NOMO-1 (cell line): ENCODE data around the gene LMO4.

Experiments used
- DNase-seq, 2 experiments: peaks; one replicate each; lab custom pipeline; 2025; ENCODE audit not compliant: unreplicated experiment in 2 of 2; lab: John Stamatoyannopoulos, UW

LMO4 gene

DNA sequence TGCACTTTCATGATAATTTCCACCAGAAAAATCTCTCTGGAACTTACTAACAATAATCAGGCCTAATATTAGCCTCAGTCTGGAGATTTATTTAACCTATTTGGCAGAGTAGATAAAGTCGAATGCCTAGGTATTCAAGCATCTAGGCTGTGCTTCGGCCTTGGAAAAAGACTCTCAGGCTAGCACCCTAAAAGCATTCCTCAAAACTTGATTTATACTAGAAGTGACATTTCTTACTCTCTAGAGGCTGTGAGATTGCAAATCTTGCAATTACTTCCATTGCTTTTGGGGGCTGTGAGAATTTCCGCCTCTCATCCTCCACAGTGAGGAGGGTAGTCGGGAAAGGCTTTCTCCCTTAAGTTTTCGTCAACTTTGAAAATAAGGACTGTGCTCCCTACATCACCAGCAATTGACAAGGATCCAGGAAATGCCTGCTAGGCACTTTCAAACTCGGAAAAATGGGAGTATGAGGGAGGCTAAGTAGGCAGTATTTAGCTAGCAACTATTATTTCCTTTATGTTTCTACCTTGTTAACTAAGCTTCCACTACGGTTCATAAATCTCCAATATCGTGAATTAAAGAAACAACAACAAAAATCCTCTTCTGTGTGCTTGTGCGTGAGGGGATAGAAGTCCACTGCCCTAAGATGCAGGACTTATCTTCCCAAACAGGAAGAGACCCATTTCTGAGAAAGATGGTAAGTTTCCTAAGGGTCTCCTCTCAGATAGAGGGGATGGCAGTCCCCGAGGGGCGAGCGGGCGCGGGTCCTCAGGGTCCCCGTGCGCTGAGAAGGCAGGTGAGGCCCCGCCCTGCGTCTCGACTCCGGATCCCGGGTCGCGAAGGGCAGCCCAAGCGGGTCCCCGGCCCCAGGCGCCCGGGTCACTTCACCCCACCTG lies 1.1 kb upstream of the LMO4 start:
- DNase-seq, result no peak

DNA sequence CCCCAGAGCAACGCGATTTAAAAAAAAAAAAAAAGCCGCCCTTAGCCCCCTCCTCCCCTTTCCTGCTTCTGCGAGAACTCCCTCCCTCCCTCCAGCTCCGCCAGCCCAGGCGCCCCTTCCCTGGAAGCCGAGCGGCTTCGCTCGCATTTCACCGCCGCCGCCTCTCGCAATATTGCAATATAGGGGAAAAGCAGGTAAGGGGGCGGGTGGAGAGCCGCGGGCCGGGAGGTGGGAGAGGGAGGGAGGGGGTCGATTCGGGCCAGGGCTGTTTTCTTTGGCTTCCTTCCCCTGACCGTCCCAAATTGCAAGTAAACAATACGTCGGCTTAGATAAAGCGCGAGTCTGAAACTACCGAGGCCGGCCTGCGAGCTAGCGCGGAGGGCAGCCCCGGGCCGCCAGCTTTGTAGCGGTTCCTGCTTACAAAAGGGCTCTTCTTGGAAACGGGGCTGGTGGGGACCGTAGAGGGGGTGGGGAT lies 408 bp downstream of the LMO4 start:
- DNase-seq, result peak in 1 of 2 experiments; percentile 34

- peak; percentile 48 to 64 for DNase-seq
These were observed 911 bp downstream of the LMO4 start for GRCh38 chr1:87329526-87330056.

- peak; percentile 42 to 48 for DNase-seq
These were observed 1.6 kb downstream of the LMO4 start for GRCh38 chr1:87330057-87330884.

DNA sequence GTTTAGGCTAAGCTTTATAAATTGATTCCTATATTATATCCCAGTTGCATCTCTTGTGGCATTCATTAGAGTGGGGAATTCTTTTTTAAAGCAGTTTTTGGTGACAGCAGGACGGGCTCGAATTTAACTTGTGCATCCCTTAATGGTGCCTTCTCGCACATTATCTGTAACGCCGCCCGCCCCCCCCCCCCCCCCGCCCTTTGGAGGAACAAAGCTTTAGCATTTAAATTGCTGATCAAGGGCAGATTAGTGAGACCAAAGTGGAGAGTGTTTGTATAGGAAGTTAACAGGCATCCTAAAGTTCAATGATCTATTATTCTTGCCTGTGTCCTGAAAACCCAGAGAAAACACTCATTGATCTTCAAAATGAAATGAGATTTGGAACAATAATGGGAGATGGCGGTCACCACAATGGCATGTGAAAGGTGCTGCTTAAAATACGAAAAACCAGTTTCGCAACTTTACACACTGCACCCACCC lies 2.2 kb downstream of the LMO4 start:
- DNase-seq, result peak in 1 of 2 experiments; percentile 32

GRCh38 chr1:87331365-87332241 lies 2.9 kb downstream of the LMO4 start:
- DNase-seq, result peak in 1 of 2 experiments; percentile 19

DNA sequence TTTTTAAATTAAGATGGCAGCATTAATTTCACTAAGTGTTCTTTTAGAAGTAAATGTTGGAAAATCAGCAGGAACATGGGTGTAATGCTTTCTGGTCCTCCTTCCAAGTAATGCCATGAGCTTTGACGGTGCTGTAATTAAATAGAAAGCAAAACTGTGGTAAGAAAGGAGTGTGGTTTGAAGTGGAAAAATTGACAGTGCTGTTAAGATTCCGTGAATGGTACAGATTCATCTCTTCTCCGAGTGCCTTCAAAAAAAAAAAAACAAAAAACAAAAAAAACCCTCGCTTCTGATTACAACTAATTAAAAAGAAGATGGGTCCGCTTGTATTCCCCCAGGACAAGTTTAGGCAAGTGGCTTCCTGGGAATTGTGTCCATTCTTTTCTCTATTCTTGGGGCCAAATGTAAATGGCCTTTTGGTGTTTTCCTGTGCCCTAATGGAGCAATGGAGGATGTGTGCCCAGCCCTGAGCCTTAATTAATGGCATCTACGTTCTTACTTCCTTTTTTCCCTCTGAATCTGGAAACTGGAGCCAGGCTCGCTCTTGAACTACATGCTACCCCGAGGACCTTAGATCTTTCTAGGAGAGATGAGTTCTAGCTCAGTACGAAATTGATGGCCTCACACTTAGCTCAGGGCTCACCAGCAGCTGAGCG lies 5.1 kb downstream of the LMO4 start:
- DNase-seq, result peak; percentile 20 to 23

- peak in 1 of 2 experiments; percentile 22 for DNase-seq
These were observed 5.9 kb downstream of the LMO4 start for GRCh38 chr1:87334351-87335174.

DNA sequence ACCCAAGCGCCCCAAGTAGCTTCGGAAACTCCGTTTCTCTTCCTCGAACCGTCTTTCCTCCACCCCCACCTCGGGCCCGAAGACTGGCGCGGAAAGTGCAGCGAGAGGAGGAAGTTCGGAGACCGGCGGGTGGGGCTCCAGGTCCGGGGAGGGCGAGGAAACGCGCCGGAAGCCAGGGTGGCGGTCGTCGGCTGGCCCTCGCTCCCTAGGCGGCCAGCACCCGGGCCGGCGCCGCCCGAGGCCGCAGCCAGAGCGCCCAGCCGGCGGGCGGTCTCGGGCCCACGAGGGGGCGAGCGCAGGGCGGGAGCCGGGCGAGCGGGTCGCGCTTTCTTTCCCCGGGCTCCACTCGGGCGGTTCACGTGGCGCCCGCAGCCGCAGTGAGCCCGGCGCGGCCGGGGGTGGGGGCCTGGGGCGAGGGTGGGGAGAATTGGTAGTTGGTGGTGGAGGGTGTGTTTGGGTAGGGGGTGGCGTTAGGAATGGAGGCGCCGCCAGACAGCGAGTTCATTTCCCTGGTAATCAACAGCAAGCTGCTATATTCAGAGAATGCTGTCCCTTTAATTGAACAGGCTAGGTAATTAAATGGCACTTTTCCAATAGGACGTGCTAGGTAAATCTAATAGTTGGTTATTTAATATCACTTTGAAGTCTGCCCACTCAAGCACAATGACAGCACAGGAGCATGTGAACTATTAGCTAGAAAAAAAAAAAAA lies 6.7 kb downstream of the LMO4 start:
- peak; percentile 61 to 71 for DNase-seq

- DNase-seq, result no peak
These were observed 8.0 kb downstream of the LMO4 start for GRCh38 chr1:87336623-87337067.

DNA sequence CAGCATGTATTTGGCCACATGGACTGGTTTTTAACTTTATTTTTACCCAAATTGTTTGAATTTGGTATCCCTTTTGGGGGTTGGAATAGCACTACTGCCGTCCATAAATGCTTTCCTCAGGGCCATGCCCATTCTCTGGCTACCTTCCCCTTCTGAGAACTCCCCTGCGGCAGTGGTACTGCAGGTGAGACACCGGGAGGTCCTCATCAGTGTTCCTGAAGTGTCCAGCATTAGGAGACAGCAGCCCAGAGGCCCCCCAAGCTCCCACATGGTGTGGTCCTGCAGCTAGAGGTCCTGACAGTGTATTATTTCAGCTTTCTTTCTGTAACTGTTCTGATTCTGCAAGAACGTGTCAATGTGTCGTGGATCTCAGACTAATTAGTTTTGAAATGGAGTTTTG lies 8.9 kb downstream of the LMO4 start:
- DNase-seq, result no peak

- DNase-seq, result no peak
These were observed 9.9 kb downstream of the LMO4 start for GRCh38 chr1:87338566-87338965.

- DNase-seq, result no peak
These were observed 15.6 kb downstream of the LMO4 start for GRCh38 chr1:87344231-87344630.

DNA sequence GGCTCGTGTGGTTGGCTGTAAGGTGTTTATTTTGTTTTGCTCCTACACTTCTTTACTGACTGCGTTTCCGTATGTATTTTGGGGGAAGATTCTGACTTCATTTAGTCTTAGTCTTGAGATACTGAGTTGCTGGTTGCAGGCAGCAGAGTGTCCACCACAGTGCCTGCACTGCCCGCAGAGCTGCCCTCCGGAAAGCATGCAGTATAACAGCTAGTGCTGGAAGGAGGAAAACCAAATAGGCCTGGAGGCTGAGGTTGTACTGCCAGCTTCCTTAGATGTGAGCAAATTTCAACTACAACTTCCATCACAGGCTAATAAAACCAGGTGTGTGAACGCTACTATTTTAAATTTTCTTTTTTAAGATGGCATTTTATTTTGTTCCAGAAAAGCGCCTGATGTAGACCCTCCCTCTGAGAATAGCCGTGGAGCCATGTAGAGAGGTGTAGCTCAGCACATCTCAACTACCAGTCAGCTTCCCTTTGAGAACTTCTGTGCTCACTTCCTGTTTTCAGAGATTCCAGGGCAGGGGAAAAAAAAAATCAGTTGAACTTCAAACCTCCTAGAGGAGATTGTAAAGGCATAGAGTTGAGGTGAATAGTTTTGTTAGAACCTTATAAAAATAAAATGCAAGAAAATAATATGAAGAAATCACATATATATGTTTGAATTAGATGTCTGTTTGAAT lies 17.6 kb downstream of the LMO4 start:
- no peak for DNase-seq

GRCh38 chr1:87348341-87349019 lies 19.8 kb downstream of the LMO4 start:
- DNase-seq, result no peak

DNA sequence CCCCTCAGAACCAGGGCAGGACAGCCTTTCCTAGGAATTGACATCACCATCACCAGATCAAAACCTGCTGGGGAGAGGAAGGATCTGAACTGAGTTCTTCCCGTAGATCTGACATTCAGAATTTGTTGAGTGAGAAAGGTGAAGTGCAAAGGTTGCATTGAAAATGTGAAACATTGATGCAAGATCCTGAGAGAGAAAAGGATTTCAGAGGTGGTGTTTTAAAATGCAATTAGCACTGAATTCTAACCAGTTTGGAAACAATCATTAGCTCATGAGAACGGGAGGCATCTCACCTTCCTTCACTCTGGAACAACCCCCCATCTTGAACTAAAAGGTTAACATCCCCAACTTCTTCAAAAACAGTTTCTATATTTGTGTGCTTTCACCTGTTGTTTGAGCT lies 20.4 kb downstream of the LMO4 start:
- DNase-seq, result no peak

- DNase-seq, result no peak
These were observed 27.2 kb downstream of the LMO4 start for GRCh38 chr1:87355894-87356293.
